AG20443 (cell line): ENCODE measurements around the gene RHBDL2.
"Not testable (repeated sequence)": the region's sequence is repeated elsewhere in the genome, so short reads cannot be mapped to it uniquely, and the experiment has no call there.

ENCODE experiments used
- DNase-seq: peaks from one replicate; pipeline ENCODE4 v3.0.0; 2012; ENCODE audit warnings: low spot score, mixed read lengths

Gene RHBDL2, protein sequence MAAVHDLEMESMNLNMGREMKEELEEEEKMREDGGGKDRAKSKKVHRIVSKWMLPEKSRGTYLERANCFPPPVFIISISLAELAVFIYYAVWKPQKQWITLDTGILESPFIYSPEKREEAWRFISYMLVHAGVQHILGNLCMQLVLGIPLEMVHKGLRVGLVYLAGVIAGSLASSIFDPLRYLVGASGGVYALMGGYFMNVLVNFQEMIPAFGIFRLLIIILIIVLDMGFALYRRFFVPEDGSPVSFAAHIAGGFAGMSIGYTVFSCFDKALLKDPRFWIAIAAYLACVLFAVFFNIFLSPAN

DNA sequence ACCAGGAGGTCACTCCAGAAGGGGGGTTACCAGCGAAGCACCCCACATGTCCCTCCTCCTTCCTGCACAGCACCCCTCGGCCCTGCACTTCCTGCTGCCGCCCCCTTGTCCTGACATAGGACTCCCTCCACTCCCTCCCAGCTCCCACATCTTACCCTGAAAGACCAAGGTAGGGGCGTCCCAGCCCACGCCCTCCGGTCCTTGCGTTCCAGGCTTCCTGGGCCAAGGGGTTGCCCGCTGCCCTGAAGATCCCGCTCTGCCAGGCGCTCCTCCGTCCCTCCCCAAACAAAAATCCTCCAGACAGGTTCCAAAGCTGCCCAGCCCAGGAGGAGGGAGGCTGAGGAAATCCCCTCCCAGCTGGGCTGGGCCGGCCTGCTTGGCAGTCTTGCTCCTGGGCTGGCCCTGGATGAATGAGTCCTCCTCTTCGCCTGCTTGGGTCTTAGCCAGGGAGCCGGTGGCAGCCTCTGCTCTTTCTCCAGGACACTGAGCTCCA lies at the start of gene RHBDL2:
RHBDL2 (minus strand) TSS at position 304 of the 493 bp plus-strand sequence. CDS start 22,618 bp downstream, outside the sequence.
- peak; percentile 94 for DNase-seq

DNA sequence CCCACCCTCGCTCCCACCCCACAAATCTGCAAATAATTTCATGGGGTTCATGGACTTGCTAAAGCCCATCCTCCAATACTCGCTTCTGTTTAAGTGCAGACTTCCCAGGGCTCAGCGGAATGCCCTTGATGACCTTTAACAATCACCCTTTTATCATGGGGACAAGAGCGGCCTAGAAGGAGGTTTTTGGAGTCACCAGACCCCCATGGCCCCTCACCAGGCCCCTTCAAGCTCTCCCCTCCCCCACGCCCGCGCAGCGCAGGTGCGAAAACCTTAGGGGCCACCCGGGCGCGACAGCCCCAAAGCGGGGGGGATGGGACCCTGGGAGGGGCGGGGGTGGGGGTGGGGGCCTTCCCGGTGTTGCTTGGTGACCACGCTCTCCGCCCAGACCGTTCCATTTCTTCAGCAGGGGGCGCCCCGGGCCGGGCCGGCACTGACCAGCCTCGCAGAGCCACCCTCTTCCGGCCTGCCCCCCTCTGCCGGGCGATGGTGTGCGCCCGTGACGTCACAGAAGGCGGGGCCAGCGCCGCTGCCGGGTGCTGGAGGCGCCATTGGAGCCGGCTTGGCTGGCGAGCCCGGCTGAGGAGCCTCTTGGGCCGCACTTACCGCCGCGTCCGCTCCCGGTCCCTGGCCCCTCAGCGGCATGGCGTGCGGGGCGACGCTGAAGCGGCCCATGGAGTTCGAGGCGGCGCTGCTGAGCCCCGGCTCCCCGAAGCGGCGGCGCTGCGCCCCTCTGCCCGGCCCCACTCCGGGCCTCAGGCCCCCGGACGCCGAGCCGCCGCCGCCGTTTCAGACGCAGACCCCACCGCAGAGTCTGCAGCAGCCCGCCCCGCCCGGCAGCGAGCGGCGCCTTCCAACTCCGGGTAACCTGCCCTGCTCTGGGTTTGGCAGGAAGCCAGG lies 49.4 kb upstream of the RHBDL2 start, which contains the start of gene AKIRIN1:
AKIRIN1 (plus strand) TSS at position 539 of the 900 bp plus-strand sequence; CDS start at position 644, 105 bp downstream.
- DNase-seq = peak; percentile 100

GRCh38 chr1:38990386-38990737 lies 48.7 kb upstream of the RHBDL2 start:
- DNase-seq = peak; percentile 16

- no peak for DNase-seq
Measured at GRCh38 chr1:38989979-38990378, 48.3 kb upstream of the RHBDL2 start.

GRCh38 chr1:38979380-38979779 lies 37.8 kb upstream of the RHBDL2 start:
- not testable (repeated sequence) for DNase-seq

DNA sequence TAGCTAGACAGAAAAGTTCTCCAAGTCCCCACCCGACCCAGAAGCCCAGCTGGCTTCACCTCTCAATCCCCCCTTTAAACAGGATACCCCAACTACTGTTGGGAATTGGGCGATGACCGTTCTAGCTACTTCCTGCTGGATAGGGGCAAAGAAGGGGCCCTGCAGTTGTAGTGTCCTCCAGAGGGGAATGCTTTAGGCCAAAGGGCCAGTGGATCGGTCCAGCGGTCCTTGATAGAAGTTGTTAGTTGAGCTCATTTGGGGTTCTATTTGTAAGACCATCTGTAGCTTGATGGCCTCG lies 36.6 kb upstream of the RHBDL2 start:
- DNase-seq = not testable (repeated sequence)

GRCh38 chr1:38977399-38978244 lies 36.0 kb upstream of the RHBDL2 start:
- not testable (repeated sequence) for DNase-seq

- no peak for DNase-seq
Measured at GRCh38 chr1:38973659-38974437, 32.2 kb upstream of the RHBDL2 start.

GRCh38 chr1:38973145-38973544 lies 31.5 kb upstream of the RHBDL2 start:
- DNase-seq = not testable (repeated sequence)

DNA sequence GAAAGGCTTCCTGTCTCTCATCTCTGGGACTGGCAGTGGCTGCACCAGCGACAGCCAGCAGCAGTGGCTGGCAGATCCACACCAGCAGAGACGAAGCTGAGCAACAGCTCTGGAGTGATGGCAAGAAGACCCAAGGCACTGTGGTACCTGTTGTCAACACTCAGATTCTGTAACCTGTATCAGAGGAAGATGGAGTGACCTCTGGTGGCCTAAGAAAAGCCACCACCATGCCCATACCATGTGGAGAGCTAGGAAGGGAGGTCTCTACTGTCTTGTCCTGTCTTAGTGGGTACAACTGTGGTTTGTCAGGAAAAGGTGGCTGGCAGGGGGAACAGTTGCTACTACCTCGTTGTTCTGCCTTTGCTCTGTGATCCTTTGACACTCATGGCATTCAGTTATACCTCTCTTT lies 22.5 kb upstream of the RHBDL2 start:
- no peak for DNase-seq

GRCh38 chr1:38962560-38962959 lies 20.9 kb upstream of the RHBDL2 start:
- DNase-seq = no peak

- DNase-seq = peak; percentile 65
Measured at GRCh38 chr1:38962113-38962512, 20.5 kb upstream of the RHBDL2 start.

GRCh38 chr1:38958967-38959366 lies 17.3 kb upstream of the RHBDL2 start:
- no peak for DNase-seq

GRCh38 chr1:38953433-38953860 lies 11.8 kb upstream of the RHBDL2 start:
- DNase-seq = no peak

DNA sequence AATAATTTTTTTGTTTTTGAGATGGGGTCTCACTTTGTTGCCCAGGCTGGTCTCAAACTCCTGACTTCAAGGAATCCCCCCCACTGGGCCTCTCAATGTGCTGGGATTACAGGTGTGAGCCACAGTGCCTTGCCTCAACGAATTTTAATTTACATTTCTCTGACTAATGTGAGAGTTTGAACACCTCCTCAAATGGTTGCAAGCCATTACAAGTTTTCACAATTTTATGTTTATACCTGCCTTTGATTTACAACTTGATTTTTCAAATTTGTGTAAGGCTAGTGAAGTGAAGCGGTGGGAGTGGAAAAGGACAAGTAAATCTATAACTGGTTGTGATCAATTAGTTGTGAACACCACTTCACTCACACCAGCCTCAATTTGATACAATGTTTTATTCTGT lies 8.9 kb upstream of the RHBDL2 start:
- DNase-seq = no peak

DNA sequence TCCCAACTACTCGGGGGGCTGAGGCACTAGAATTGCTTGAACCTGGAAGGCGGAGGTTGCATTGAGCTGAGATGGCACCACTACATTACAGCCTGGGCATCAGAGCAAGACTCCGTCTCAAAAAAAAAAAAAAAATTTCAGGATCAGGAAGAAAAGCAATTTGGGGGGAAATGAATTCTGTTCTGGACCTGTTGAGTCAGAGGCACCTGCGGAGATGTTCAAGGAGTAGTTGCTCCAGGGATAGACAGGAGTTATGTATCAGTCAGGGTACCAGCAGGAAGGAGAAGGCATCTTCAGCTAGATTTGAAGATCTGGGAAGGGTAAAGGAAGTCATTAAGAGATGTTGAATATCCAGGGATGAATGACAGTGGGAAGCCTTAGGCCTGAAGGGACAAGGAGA lies 2.9 kb upstream of the RHBDL2 start:
- no peak for DNase-seq

DNA sequence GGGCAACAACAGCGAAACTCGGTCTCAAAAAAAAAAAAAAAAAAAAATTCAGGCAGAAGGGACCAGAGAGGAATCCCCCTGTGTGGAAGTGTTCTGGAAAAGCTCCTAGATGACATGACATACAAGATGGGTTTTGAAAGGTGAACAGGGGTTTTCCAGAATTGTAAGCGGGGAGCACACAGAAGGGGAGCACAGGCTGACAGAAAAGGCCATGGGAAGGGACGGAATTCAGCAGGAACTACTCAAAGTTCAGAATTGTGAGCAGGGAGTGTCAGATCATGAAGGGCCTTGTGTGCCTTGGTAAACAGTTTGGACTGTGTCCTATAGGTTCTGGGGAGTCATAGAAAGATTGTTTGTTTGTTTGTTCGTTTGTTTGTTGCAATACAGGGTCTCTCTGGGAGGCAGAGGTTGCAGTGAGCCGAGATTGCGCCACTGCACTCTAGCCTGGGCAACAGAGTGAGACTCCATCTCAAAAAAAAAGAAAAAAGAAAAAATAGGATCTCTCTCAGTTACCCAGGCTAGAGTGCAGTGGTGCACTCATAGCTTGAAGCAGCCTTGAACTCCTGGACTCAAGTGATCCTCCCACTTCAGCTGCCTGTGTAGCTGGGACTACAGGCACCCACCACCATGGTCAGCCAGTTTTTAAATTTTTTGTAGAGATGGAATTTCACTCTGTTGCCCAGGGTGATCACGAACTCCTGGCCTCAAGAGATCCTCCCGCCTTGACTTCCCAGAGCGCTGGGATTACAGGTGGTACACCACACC lies 1.2 kb upstream of the RHBDL2 start:
- no peak for DNase-seq

GRCh38 chr1:38941093-38941492 lies 537 bp downstream of the RHBDL2 start:
- no peak for DNase-seq

DNA sequence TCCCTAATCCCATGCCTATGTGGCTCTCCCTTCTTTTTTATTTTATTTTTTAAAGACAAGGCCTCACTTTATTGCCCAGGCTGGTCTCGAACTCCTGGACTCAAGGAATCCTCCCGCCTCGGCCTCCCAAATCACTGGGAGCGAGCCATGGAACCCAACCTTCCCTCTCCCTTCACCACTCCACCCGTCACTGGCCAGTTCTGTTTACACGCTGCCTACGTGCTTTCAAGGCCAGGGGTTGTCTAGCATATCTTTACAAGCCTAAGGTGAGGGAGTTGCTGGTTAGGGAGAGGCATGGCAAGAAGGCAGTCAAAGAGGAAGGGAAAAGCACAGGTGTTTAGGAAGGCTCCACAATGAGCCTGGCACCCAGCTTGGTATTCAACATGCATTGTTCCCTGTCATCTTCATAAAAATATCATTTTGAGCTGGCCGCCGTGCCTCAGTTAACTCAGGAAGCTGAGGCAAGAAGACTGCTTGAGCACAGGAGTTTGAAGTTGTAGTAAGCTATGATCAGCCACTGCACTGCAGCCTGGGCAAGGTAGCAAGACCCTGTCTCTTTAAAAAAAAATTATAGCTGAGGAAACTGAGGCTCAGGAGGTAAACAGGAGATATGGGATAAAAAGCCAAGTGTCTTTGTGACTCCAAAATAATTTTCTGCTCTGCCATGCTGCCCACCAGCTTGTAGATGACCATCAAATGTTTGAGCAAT lies 1.1 kb downstream of the RHBDL2 start:
- DNase-seq = no peak

GRCh38 chr1:38938722-38939260 lies 2.8 kb downstream of the RHBDL2 start:
- DNase-seq = no peak
